ENCODE measurements around the gene IGFBP4. TPM values are rescaled to one million over a fixed set of nuclear protein-coding genes. Genes with fewer than 3 reads are reported as not detected.

Gene IGFBP4
- polyA plus RNA-seq, 1 of the 3 experiments (the other 2 are of a cell fraction): 128 TPM

GRCh38 chr17:40417258-40417608 lies 26.0 kb upstream of the IGFBP4 start (continued):
- TF ChIP-seq FOXJ3 (CRISPR knock-in tag; IDR thresholded peaks at IDR 0.05): no peak
- TF ChIP-seq EP300 (IDR thresholded peaks at IDR 0.05; ENCODE audit: borderline replicate concordance in 1 of 2, low read depth in 1 of 2, low read length in 1 of 2): no peak
- no peak for TF ChIP-seq TCF12 (IDR thresholded peaks at IDR 0.05)
- no peak for TF ChIP-seq TAF1 (IDR thresholded peaks at IDR 0.05; ENCODE audit: borderline replicate concordance, low read depth, low read length)
- TF ChIP-seq FOXM1 (IDR thresholded peaks at IDR 0.05; ENCODE audit: low read depth): no peak
- TF ChIP-seq USF2 (IDR thresholded peaks at IDR 0.05; ENCODE audit: borderline replicate concordance, low read depth, low read length): no peak
- peak; percentile 14; the same call in 1 of the 2 replicates for TF ChIP-seq SMC3 (IDR thresholded peaks at IDR 0.05; ENCODE audit: low read depth, low read length)
- no peak for TF ChIP-seq ELF1 (IDR thresholded peaks at IDR 0.05)
- TF ChIP-seq GABPA (IDR thresholded peaks at IDR 0.05; ENCODE audit: low read depth): no peak
- no peak for TF ChIP-seq YY1 (IDR thresholded peaks at IDR 0.05; ENCODE audit: low read depth)
- no peak for TF ChIP-seq EZH2phosphoT487 (IDR thresholded peaks at IDR 0.05; ENCODE audit: borderline replicate concordance, low read depth)
- TF ChIP-seq JUND (IDR thresholded peaks at IDR 0.05): no peak
- no peak for TF ChIP-seq FOSL2 (IDR thresholded peaks at IDR 0.05; ENCODE audit: borderline replicate concordance, low read depth)
- no peak for TF ChIP-seq TEAD4 (IDR thresholded peaks at IDR 0.05; ENCODE audit: borderline replicate concordance, insufficient read depth)
- TF ChIP-seq, protein P1, sequence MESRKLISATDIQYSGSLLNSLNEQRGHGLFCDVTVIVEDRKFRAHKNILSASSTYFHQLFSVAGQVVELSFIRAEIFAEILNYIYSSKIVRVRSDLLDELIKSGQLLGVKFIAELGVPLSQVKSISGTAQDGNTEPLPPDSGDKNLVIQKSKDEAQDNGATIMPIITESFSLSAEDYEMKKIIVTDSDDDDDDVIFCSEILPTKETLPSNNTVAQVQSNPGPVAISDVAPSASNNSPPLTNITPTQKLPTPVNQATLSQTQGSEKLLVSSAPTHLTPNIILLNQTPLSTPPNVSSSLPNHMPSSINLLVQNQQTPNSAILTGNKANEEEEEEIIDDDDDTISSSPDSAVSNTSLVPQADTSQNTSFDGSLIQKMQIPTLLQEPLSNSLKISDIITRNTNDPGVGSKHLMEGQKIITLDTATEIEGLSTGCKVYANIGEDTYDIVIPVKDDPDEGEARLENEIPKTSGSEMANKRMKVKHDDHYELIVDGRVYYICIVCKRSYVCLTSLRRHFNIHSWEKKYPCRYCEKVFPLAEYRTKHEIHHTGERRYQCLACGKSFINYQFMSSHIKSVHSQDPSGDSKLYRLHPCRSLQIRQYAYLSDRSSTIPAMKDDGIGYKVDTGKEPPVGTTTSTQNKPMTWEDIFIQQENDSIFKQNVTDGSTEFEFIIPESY (IDR thresholded peaks at IDR 0.05; ENCODE audit: borderline replicate concordance, low read depth): no peak
- TF ChIP-seq NRF1 (IDR thresholded peaks at IDR 0.05; ENCODE audit: low read depth, low read length): no peak
- no peak for TF ChIP-seq MEF2A (IDR thresholded peaks at IDR 0.05; ENCODE audit: borderline replicate concordance, low read depth)
- no peak for TF ChIP-seq NFIC (IDR thresholded peaks at IDR 0.05; ENCODE audit: borderline replicate concordance)
- no peak for TF ChIP-seq CHD2 (IDR thresholded peaks at IDR 0.05; ENCODE audit: low read length, partially characterized antibody)
- peak; percentile 27; the same call in 1 of the 2 replicates for TF ChIP-seq CTCF (IDR thresholded peaks at IDR 0.05)
- no peak for TF ChIP-seq RXRA (IDR thresholded peaks at IDR 0.05; ENCODE audit: borderline replicate concordance, low read depth)
- TF ChIP-seq GATA2 (CRISPR knock-in tag; IDR thresholded peaks at IDR 0.05): no peak
- TF ChIP-seq MAX (IDR thresholded peaks at IDR 0.05; ENCODE audit: low read depth): 0 out of 2 replicates have a peak, but pooled peaks have one; percentile 23
